Liver (tissue), 9 donors: ENCODE data around the gene CPNE4. TPM values are rescaled to one million over a fixed set of nuclear protein-coding genes. Genes with fewer than 3 reads are reported as not detected.

ENCODE experiments used
- DNase-seq: peaks from one replicate; pipeline ENCODE4 v3.0.0-alpha.2; 2017; ENCODE audit warnings: low spot score
- H3K27ac ChIP-seq, 2 donors: one replicate each; pipeline ENCODE4 v1.7.0; 2013; ENCODE audit warnings: inconsistent platforms in 2 of 2, low read length in 2 of 2, control low read depth in 1 of 2, low read depth in 1 of 2, mild to moderate bottlenecking in 1 of 2
- H3K27me3 ChIP-seq, 4 donors: one replicate each; pipeline versions ENCODE4 v1.6.1 to v1.7.0; 2013; ENCODE audit warnings: low read length in 3 of 4, inconsistent platforms in 1 of 4, mild to moderate bottlenecking in 1 of 4, moderate library complexity in 1 of 4; ENCODE audit not compliant: control insufficient read depth in 4 of 4, insufficient read depth in 4 of 4
- H3K36me3 ChIP-seq, 4 donors: one replicate each; pipeline versions ENCODE4 v1.6.1 to v1.7.0; 2013; ENCODE audit warnings: low read length in 3 of 4, mild to moderate bottlenecking in 3 of 4, low read depth in 1 of 4, moderate library complexity in 1 of 4; ENCODE audit not compliant: control insufficient read depth in 4 of 4, insufficient read depth in 3 of 4
- H3K4me1 ChIP-seq, 4 donors: one replicate each; pipeline versions ENCODE4 v1.6.1 to v1.7.0; 2013; ENCODE audit warnings: low read length in 3 of 4, mild to moderate bottlenecking in 3 of 4, moderate library complexity in 1 of 4; ENCODE audit not compliant: control insufficient read depth in 4 of 4, insufficient read depth in 4 of 4
- H3K4me3 ChIP-seq, 3 donors: one replicate each; pipeline versions ENCODE4 v1.6.1 to v1.7.0; 2013; ENCODE audit warnings: low read length in 3 of 3, control low read depth in 1 of 3, low read depth in 1 of 3, mild to moderate bottlenecking in 1 of 3
- H3K9ac ChIP-seq, 2 donors: one replicate each; pipeline ENCODE4 v1.7.0; 2013; ENCODE audit warnings: low read length in 2 of 2, mild to moderate bottlenecking in 2 of 2, moderate library complexity in 2 of 2, control low read depth in 1 of 2, low read depth in 1 of 2
- H3K9me3 ChIP-seq, 4 donors: one replicate each; pipeline versions ENCODE4 v1.6.1 to v1.7.0; 2013; ENCODE audit warnings: low read length in 3 of 4; ENCODE audit not compliant: control insufficient read depth in 4 of 4
- EGR1 ChIP-seq, 2 donors: IDR thresholded peaks; 2 replicates each; pipeline ENCODE4 v1.6.1; 2016 to 2018; ENCODE audit warnings: antibody characterized with exemption in 2 of 2, low read depth in 2 of 2
- GABPA ChIP-seq, 2 donors: IDR thresholded peaks in 1 of 2; conservative IDR thresholded peaks in 1 of 2; 2 replicates each; pipeline ENCODE4 v1.6.1; 2016; ENCODE audit warnings: antibody characterized with exemption in 2 of 2, mild to moderate bottlenecking in 1 of 2, moderate library complexity in 1 of 2
- HNF4G ChIP-seq: IDR thresholded peaks from 2 replicates; pipeline ENCODE4 v1.6.1; 2016; ENCODE audit warnings: antibody characterized with exemption
- MAX ChIP-seq: IDR thresholded peaks from 2 replicates; pipeline ENCODE4 v1.6.1; 2016; ENCODE audit warnings: antibody characterized with exemption
- NR2F2 ChIP-seq: IDR thresholded peaks from 2 replicates; pipeline ENCODE4 v1.6.1; 2016; ENCODE audit warnings: antibody characterized with exemption
- REST ChIP-seq: IDR thresholded peaks from 2 replicates; pipeline ENCODE4 v1.6.1; 2016; ENCODE audit warnings: antibody characterized with exemption, mild to moderate bottlenecking
- RXRA ChIP-seq, 2 donors: IDR thresholded peaks; 2 replicates each; pipeline ENCODE4 v1.6.1; 2017 to 2018; ENCODE audit warnings: antibody characterized with exemption in 2 of 2, mild to moderate bottlenecking in 1 of 2
- SP1 ChIP-seq: IDR thresholded peaks from 2 replicates; pipeline ENCODE4 v1.6.1; 2018; ENCODE audit warnings: antibody characterized with exemption, mild to moderate bottlenecking
- ZBTB33 ChIP-seq: IDR thresholded peaks from 2 replicates; pipeline ENCODE4 v1.6.1; 2016; ENCODE audit warnings: antibody characterized with exemption
- WGBS: extraction: QIAGEN DNeasy Blood & Tissue Kit; methylation state at CpG from one replicate; pipeline ENCODE4 v1.1.7; 2013; 5-methylcytosine and 5-hydroxymethylcytosine counted together
- polyA plus RNA-seq, 2 donors: library from polyadenylated mRNA; stranded (reverse) in 1 of 2; unstranded in 1 of 2; fragments of 200-250 nt in 1 of 2; fragments of >200 nt in 1 of 2; fragmentation: Nextera tagmentation in 1 of 2; extraction: Ambion mirVana in 1 of 2; gene quantifications; one replicate each; pipeline versions ENCODE4 v1.2.1 to v1.2.3, GENCODE V29; 2013 to 2015
- total RNA-seq, 2 donors: library from RNA; depleted of rRNA; stranded (reverse); fragments of >200 nt; gene quantifications; one replicate each; pipeline ENCODE4 v1.2.3, GENCODE V29; 2014
- donor health status: healthy.
- donor health status: healthy.
- donor health status: healthy.
- donor health status: healthy.
- donor health status: healthy.

CPNE4 gene
- total and polyA plus RNA-seq, 4 donors, result under 0.01 to 0.03 TPM; not detected in 2

GRCh38 chr3:131772269-131773026, 262.4 kb downstream of the CPNE4 start:
- Histone ChIP-seq H3K36me3 (peaks cover 0 to 2% (median 0%) of the 10 kb centered on the region in 4 donors), H3K9me3 (peaks cover 0 to 2% (median 0%) of the 10 kb centered on the region in 4 donors), H3K27ac (no peak overlapping the region), H3K4me1 (no peaks in the 10 kb centered on the region), H3K27me3 (no peaks in the 10 kb centered on the region), H3K9ac (no peak overlapping the region), H3K4me3 (no peak overlapping the region)
- 70% methylated on average over 4 of the region's 4 CpGs for WGBS
- DNase-seq, result no peak
- no peak for TF ChIP-seq RXRA (IDR thresholded peaks at IDR 0.05)
- TF ChIP-seq ZBTB33, result no peak
- TF ChIP-seq REST, result no peak
- no peak for TF ChIP-seq MAX
- TF ChIP-seq EGR1 (IDR thresholded peaks at IDR 0.05; ENCODE audit: low read depth in 2 of 2), result no peak

- H3K27me3 ChIP-seq, result peaks cover 0 to 3% (median 0%) of the 10 kb centered on the region in 4 donors
- WGBS, result 65% methylated on average over 4 of the region's 4 CpGs
These were observed 271.7 kb downstream of the CPNE4 start for GRCh38 chr3:131762981-131763564.

GRCh38 chr3:131756405-131756804, 278.4 kb downstream of the CPNE4 start:
- TF ChIP-seq SP1 (no peak), NR2F2 (no peak), GABPA (IDR thresholded peaks at IDR 0.05 in 1 of 2, conservative IDR thresholded peaks at IDR 0.05 in 1 of 2) (no peak), HNF4G (no peak)
- 83% methylated on average over 2 of the region's 2 CpGs for WGBS
- Histone ChIP-seq H3K9ac (no peak overlapping the region), H3K9me3 (no peaks in the 10 kb centered on the region), H3K27ac (no peak overlapping the region), H3K4me1 (no peaks in the 10 kb centered on the region), H3K36me3 (no peaks in the 10 kb centered on the region), H3K4me3 (no peak overlapping the region), H3K27me3 (peaks cover 0 to 3% (median 0%) of the 10 kb centered on the region in 4 donors)
- DNase-seq, result no peak

More at GRCh38 chr3:131762981-131763564, 271.7 kb downstream of the CPNE4 start:
- no peak for TF ChIP-seq HNF4G
- no peak overlapping the region for H3K27ac ChIP-seq
- no peak overlapping the region for H3K4me3 ChIP-seq
- H3K9me3 ChIP-seq, result no peaks in the 10 kb centered on the region
- no peak overlapping the region for H3K9ac ChIP-seq
- no peaks in the 10 kb centered on the region for H3K4me1 ChIP-seq
- DNase-seq, result no peak
- no peaks in the 10 kb centered on the region for H3K36me3 ChIP-seq
